HepG2 (cell line): ENCODE data around the gene TOM1L2. TPM values are rescaled to one million over a fixed set of nuclear protein-coding genes. Genes with fewer than 3 reads are reported as not detected.

Experiments
- CENPBD1 ChIP-seq: sonication (generic); formaldehyde crosslinking; IDR thresholded peaks from 2 replicates; pipeline ENCODE4 v1.8.0; 2022; ENCODE audit warnings: missing genetic modification reagents, low read depth, mild to moderate bottlenecking, borderline replicate concordance
- CHD4 ChIP-seq: fragments of 200-600 bp; sonication (generic); IDR thresholded peaks from 2 replicates; pipeline ENCODE4 v1.7.0; 2017; ENCODE audit warnings: mild to moderate bottlenecking, low read length, borderline replicate concordance
- GLI4 ChIP-seq: sonication (generic); formaldehyde crosslinking; IDR thresholded peaks from 2 replicates; pipeline ENCODE4 v1.5.1; 2020; ENCODE audit warnings: missing genetic modification reagents, mild to moderate bottlenecking, moderate library complexity, borderline replicate concordance
- HHEX ChIP-seq: IDR thresholded peaks from 2 replicates; pipeline ENCODE4 v1.6.1; 2016; ENCODE audit warnings: control low read depth
- HNF1B ChIP-seq: sonication (generic); formaldehyde crosslinking; IDR thresholded peaks from 2 replicates; pipeline ENCODE4 v1.5.1; 2020; ENCODE audit warnings: mild to moderate bottlenecking, moderate library complexity, missing genetic modification reagents
- MEIS2 ChIP-seq: sonication (generic); formaldehyde crosslinking; IDR thresholded peaks from 2 replicates; pipeline ENCODE4 v1.9.0; 2021; ENCODE audit warnings: mild to moderate bottlenecking, missing genetic modification reagents
- NFE2 ChIP-seq: sonication (generic); formaldehyde crosslinking; IDR thresholded peaks from 2 replicates; pipeline ENCODE4 v1.4.0; 2020; ENCODE audit warnings: missing genetic modification reagents
- NFKB2 ChIP-seq: sonication (generic); formaldehyde crosslinking; IDR thresholded peaks from 2 replicates; pipeline ENCODE4 v1.4.0; 2020; ENCODE audit warnings: missing genetic modification reagents, borderline replicate concordance
- ONECUT2 ChIP-seq: sonication (generic); formaldehyde crosslinking; IDR thresholded peaks from 2 replicates; pipeline ENCODE4 v1.4.0; 2020; ENCODE audit warnings: missing genetic modification reagents
- POLR2AphosphoS5 ChIP-seq: IDR thresholded peaks from 2 replicates; pipeline ENCODE4 v1.6.1; 2012; ENCODE audit warnings: low read depth, low read length
- SETDB1 ChIP-seq: sonication (generic); formaldehyde crosslinking; IDR thresholded peaks from 2 replicates; pipeline ENCODE4 v1.5.1; 2020; ENCODE audit warnings: missing genetic modification reagents, mild to moderate bottlenecking, borderline replicate concordance
- SMAD1 ChIP-seq: sonication (generic); formaldehyde crosslinking; IDR thresholded peaks from 2 replicates; pipeline ENCODE4 v1.4.0; 2020; ENCODE audit warnings: missing genetic modification reagents, low read depth, mild to moderate bottlenecking, borderline replicate concordance
- SMC3 ChIP-seq: IDR thresholded peaks from 2 replicates; pipeline ENCODE4 v1.6.1; 2011; ENCODE audit warnings: low read length, improper control_type of control experiment
- TCF12 ChIP-seq, 2 experiments: fragments of 450-650 bp in 1 of 2; sonication (generic) in 1 of 2; formaldehyde crosslinking in 1 of 2; IDR thresholded peaks; 2 replicates each; pipeline versions ENCODE4 v1.6.1 to v1.8.0; 2017 to 2022; ENCODE audit warnings: antibody characterized with exemption in 1 of 2, mild to moderate bottlenecking in 1 of 2, missing genetic modification reagents in 1 of 2, moderate library complexity in 1 of 2
- ZBTB20 ChIP-seq: sonication (generic); formaldehyde crosslinking; IDR thresholded peaks from 2 replicates; pipeline ENCODE4 v1.8.1; 2023; ENCODE audit warnings: missing genetic modification reagents, low read depth, mild to moderate bottlenecking, borderline replicate concordance
- ZBTB33 ChIP-seq: sonication (generic); formaldehyde crosslinking; IDR thresholded peaks from 2 replicates; pipeline ENCODE4 v1.4.0; 2020; ENCODE audit warnings: missing genetic modification reagents
- ZBTB34 ChIP-seq: sonication (generic); formaldehyde crosslinking; IDR thresholded peaks from 2 replicates; pipeline ENCODE4 v1.8.0; 2022; ENCODE audit warnings: mild to moderate bottlenecking, missing genetic modification reagents
- ZNF263 ChIP-seq: sonication (generic); formaldehyde crosslinking; IDR thresholded peaks from 2 replicates; pipeline ENCODE4 v1.4.0; 2020; ENCODE audit warnings: missing genetic modification reagents
- ZNF30 ChIP-seq: sonication (generic); formaldehyde crosslinking; IDR thresholded peaks from 2 replicates; pipeline ENCODE4 v1.5.0; 2020; ENCODE audit warnings: mild to moderate bottlenecking, missing genetic modification reagents
- ZNF569 ChIP-seq: sonication (generic); formaldehyde crosslinking; IDR thresholded peaks from 2 replicates; pipeline ENCODE4 v1.5.0; 2020; ENCODE audit warnings: mild to moderate bottlenecking, missing genetic modification reagents, moderate library complexity, borderline replicate concordance
- ZNF709 ChIP-seq: sonication (generic); formaldehyde crosslinking; IDR thresholded peaks from 2 replicates; pipeline ENCODE4 v1.5.0; 2020; ENCODE audit warnings: mild to moderate bottlenecking, missing genetic modification reagents
- ZNF746 ChIP-seq: sonication (generic); formaldehyde crosslinking; IDR thresholded peaks from 2 replicates; pipeline ENCODE4 v1.8.0; 2022; ENCODE audit warnings: mild to moderate bottlenecking, missing genetic modification reagents
- ZNF773 ChIP-seq: sonication (generic); formaldehyde crosslinking; IDR thresholded peaks from 2 replicates; pipeline ENCODE4 v1.4.0; 2020; ENCODE audit warnings: missing genetic modification reagents, borderline replicate concordance
- ZNF792 ChIP-seq: IDR thresholded peaks from 2 replicates; pipeline ENCODE4 v1.6.1; 2016
- ZSCAN12 ChIP-seq: sonication (generic); formaldehyde crosslinking; IDR thresholded peaks from 2 replicates; pipeline ENCODE4 v1.9.0; 2021; ENCODE audit warnings: mild to moderate bottlenecking, missing genetic modification reagents
- polyA plus RNA-seq, 8 experiments: library from polyadenylated mRNA; depleted of rRNA in 3 of 8; stranded (reverse) in 7 of 8; unstranded in 1 of 8; fragments of >200 nt; fragmentation: Illumina TruSeq in 4 of 8; extraction: Trizol in 4 of 8; gene quantifications; 2 replicates each; pipeline versions ENCODE4 v1.2.1 to v1.2.3, GENCODE V29; 2011 to 2016; ENCODE audit warnings: low read depth in 4 of 8, missing spikeins in 1 of 8, mixed read lengths in 1 of 8; ENCODE audit not compliant: insufficient read depth in 1 of 8
- total RNA-seq, 5 experiments: library from RNA; depleted of rRNA; stranded (reverse); fragments of >200 nt; fragmentation: Illumina TruSeq; extraction: Trizol; gene quantifications; 2 replicates each; pipeline ENCODE4 v1.2.3, GENCODE V29; 2016; ENCODE audit warnings: low read depth in 1 of 5

TOM1L2 gene
- total and polyA plus RNA-seq, 2 of the 13 experiments (the other 11 are each of a cell fraction or from before 2014, with no cell fraction given): 4.7 to 7.4 TPM

GRCh38 chr17:17823433-17824118 is 148.6 kb downstream of the TOM1L2 start (continued):
- TF ChIP-seq POLR2AphosphoS5: 0 out of 2 replicates have a peak, but pooled peaks have one; percentile 31
- TF ChIP-seq MEIS2 (CRISPR knock-in tag): no peak; the same call in 1 of the 2 replicates
- TF ChIP-seq ZNF569 (CRISPR knock-in tag): no peak
- TF ChIP-seq TCF12 (IDR thresholded peaks at IDR 0.05): no peak
- no peak for TF ChIP-seq TCF12 (CRISPR knock-in tag; IDR thresholded peaks at IDR 0.05)
- no peak for TF ChIP-seq CENPBD1 (CRISPR knock-in tag)
- no peak for TF ChIP-seq ZNF773
- no peak for TF ChIP-seq ZNF30 (CRISPR knock-in tag)
- no peak for TF ChIP-seq ZBTB33 (CRISPR knock-in tag)
- TF ChIP-seq ZNF709 (CRISPR knock-in tag): no peak
- no peak for TF ChIP-seq SETDB1 (CRISPR knock-in tag)
- no peak for TF ChIP-seq HNF1B (CRISPR knock-in tag)
- no peak for TF ChIP-seq ZNF746 (CRISPR knock-in tag)
- TF ChIP-seq GLI4 (CRISPR knock-in tag): no peak
- TF ChIP-seq ZBTB34 (CRISPR knock-in tag): no peak
- no peak for TF ChIP-seq ZSCAN12 (CRISPR knock-in tag)
- peak; percentile 40; the same call in 1 of the 2 replicates for TF ChIP-seq ZNF792 (CRISPR knock-in tag)
- no peak for TF ChIP-seq SMAD1 (CRISPR knock-in tag)
- TF ChIP-seq ZNF263 (CRISPR knock-in tag): no peak
- TF ChIP-seq CHD4: no peak
- no peak for TF ChIP-seq NFE2 (CRISPR knock-in tag)
- no peak for TF ChIP-seq SMC3
- TF ChIP-seq ZBTB20: peak; percentile 21; the same call in 1 of the 2 replicates
- TF ChIP-seq ONECUT2 (CRISPR knock-in tag): no peak
- peak; percentile 56; the same call in 1 of the 2 replicates for TF ChIP-seq NFKB2 (CRISPR knock-in tag)
- TF ChIP-seq HHEX (CRISPR knock-in tag): no peak
